Fibroblast of lung (primary cell): Measurements from ENCODE around the gene GPC5.

Experiments
- CTCF ChIP-seq, 2 donors: IDR thresholded peaks in 1 of 2; conservative IDR thresholded peaks in 1 of 2; 1 replicate in 1 of 2; 2 replicates in 1 of 2; pipeline ENCODE4 v1.5.1; 2011 to 2012; ENCODE audit warnings: low read length in 2 of 2, control low read depth in 1 of 2, inconsistent platforms in 1 of 2, low read depth in 1 of 2, mild to moderate bottlenecking in 1 of 2
- EZH2 ChIP-seq: IDR thresholded peaks from 2 replicates; pipeline ENCODE4 v1.5.1; 2012; ENCODE audit warnings: low read length, control low read depth, mild to moderate bottlenecking; ENCODE audit errors: missing control alignments

- TF ChIP-seq EZH2 (no peak), CTCF (conservative IDR thresholded peaks at IDR 0.05 in 1 of 2, IDR thresholded peaks at IDR 0.05 in 1 of 2; ENCODE audit: low read depth in 1 of 2, low read length in 2 of 2) (no peak)
These were observed 1429.1 kb downstream of the GPC5 start for GRCh38 chr13:92827503-92827902.
